Epithelial cell of proximal tubule (primary cell): Measurements from ENCODE around the gene COBL. TPM values are rescaled to one million over a fixed set of nuclear protein-coding genes. Genes with fewer than 3 reads are reported as not detected.

Source experiments
- DNase-seq: peaks from one replicate; pipeline ENCODE4 v3.0.0-alpha.2; 2011; ENCODE audit warnings: low read depth
- H3K4me3 ChIP-seq: 2 replicates; pipeline ENCODE4 v1.5.1; 2011; ENCODE audit warnings: low read depth, mild to moderate bottlenecking, low read length
- CTCF ChIP-seq: conservative IDR thresholded peaks from 2 replicates; pipeline ENCODE4 v1.5.1; 2012; ENCODE audit warnings: low read depth, mild to moderate bottlenecking, low read length
- total RNA-seq: library from RNA; depleted of rRNA; stranded (reverse); fragments of >200 nt; gene quantifications from 2 replicates; pipeline ENCODE4 v1.2.3, GENCODE V29; 2015

Gene COBL
- total RNA-seq, 1 donor from 2014 or later, result 6.6 TPM

DNA sequence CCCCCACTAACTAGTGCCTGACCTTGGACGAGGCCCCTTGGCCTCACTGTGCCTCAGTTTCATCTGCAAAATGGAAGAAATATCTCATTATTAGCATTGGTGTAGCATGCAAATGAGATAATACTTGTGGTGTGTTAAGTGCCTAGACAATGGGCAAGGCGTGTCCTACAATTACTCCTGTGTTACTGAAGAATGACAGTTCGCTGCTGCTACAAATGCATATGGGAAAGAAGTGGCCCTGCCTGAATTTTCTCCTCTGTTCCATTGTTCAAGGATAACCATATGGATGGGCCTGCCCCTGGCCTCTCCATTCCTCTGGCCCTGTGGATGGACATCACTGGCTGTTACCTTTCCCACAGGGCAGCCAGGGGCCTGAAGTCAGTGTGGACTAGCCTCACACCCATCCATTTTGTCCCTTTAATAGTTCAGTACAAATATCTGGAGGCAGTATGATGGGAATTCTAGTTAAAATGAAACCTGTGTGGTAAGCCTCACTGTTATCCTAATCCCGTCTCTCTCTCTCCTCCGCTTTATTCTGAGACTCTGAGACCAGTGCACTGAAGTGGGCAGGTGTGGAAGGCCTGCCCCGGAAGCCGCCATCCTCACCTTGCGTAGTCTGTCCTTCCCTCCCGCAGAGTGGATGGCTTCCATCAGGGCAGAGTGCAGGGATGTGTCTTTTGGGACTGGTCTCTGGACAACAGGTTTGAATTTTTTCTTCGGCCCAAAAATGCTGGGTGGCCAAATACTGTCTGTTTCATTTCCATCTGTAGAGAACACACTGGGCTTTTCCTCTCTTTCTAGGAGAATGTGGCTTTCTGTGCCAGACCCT is 289.3 kb downstream of the COBL start:
- DNase-seq, result no peak
- no peak overlapping the region for H3K4me3 ChIP-seq
- no peak for TF ChIP-seq CTCF

GRCh38 chr7:51026341-51026740 is 290.3 kb downstream of the COBL start:
- H3K4me3 ChIP-seq, result no peak overlapping the region
- no peak for TF ChIP-seq CTCF
- DNase-seq, result no peak

GRCh38 chr7:51025668-51026067 is 290.9 kb downstream of the COBL start:
- no peak for DNase-seq
- no peak overlapping the region for H3K4me3 ChIP-seq
- no peak for TF ChIP-seq CTCF

- DNase-seq, result no peak
- H3K4me3 ChIP-seq, result no peak overlapping the region
- no peak for TF ChIP-seq CTCF
These were observed 291.7 kb downstream of the COBL start for GRCh38 chr7:51024867-51025266.

DNA sequence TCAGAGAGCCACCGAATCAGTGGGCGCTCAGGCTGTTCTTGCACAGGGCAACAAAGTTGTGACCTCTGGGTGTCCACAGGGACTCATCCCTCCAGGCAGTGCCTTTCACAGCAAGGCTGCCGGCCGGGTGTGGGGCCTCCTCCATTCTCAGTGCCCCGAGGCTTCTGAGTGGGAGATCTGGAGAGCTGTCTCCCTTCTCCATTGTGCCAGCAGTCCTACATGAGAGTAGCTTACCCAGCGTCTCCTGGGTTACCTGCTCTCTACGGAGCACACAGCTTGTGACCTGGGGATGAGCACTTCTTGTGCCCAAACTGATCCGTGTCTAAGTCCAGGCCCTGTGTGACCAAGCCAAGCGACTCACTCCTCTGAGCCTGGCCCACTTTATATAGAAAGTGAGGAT is 293.1 kb downstream of the COBL start:
- H3K4me3 ChIP-seq, result no peak overlapping the region
- TF ChIP-seq CTCF, result no peak
- DNase-seq, result no peak

GRCh38 chr7:51022821-51023220 is 293.8 kb downstream of the COBL start:
- no peak overlapping the region for H3K4me3 ChIP-seq
- TF ChIP-seq CTCF, result no peak

More at GRCh38 chr7:51022821-51023220, 293.8 kb downstream of the COBL start:
- DNase-seq, result no peak
